Measurements from ENCODE around the gene MAZ. TPM values are rescaled to one million over a fixed set of nuclear protein-coding genes. Genes with fewer than 3 reads are reported as not detected.

MAZ gene
- total and polyA plus RNA-seq, 2 of the 8 experiments (the other 6 are each of a cell fraction or from before 2014, with no cell fraction given), result 219 to 380 TPM

GRCh38 chr16:29812754-29813643 lies 6.7 kb downstream of the MAZ start:
- peak overlapping the region; percentile 75 for H4K91ac ChIP-seq (replicated peaks; ENCODE audit: insufficient read length, low read length)
- ChIA-PET POLR2A (ENCODE audit: partially characterized antibody) (interaction anchor here (0.7 to 4.0 kb wide), 12 partner anchors 10 to 219 kb away, joined by 3 to 31 read pairs (median 4); partner anchors contain the start of genes ASPHD1, CDIPT, HIRIP3 and TLCD3B), CTCF (ENCODE audit: partially characterized antibody) (interaction anchor here (0.5 to 17.5 kb wide), 5 partner anchors 23 to 350 kb away, joined by 3 to 212 read pairs (median 4); no protein-coding TSS in a partner anchor)
- H3K4me3 ChIP-seq (ENCODE audit: extremely low read depth in 1 of 4, insufficient read depth in 2 of 4, low read depth in 3 of 4, low read length in 4 of 4), result peak overlapping the region; percentile 75 to 85 (median 82)
- no peaks in the 10 kb centered on the region for H3K27me3 ChIP-seq (replicated peaks in 1 of 4; ENCODE audit: control insufficient read depth in 3 of 4, extremely low read depth in 1 of 4, insufficient read depth in 3 of 4, low read length in 3 of 4)
- H2BK120ac ChIP-seq (replicated peaks; ENCODE audit: low read depth, low read length), result no peak overlapping the region
- no peak overlapping the region for H3K14ac ChIP-seq (ENCODE audit: insufficient read length)
- H3K23me2 ChIP-seq (ENCODE audit: low read depth, low read length), result peaks cover 32% of the 10 kb centered on the region
- no peaks in the 10 kb centered on the region; the same call in none of the 2 replicates for H3K79me1 ChIP-seq (ENCODE audit: low read depth, low read length)
- H3K23ac ChIP-seq (ENCODE audit: insufficient read length), result no peak overlapping the region
- DNase-seq (ENCODE audit: low read depth in 1 of 2, low spot score in 2 of 2), result no peak
- peak overlapping the region in 3 of 4 experiments; percentile 29 to 54 (median 50); a peak in 4 of 7 replicates for H3K9ac ChIP-seq (replicated peaks in 1 of 4; ENCODE audit: extremely low read depth in 1 of 4, low read depth in 3 of 4, low read length in 3 of 4)
- H2BK15ac ChIP-seq (ENCODE audit: low read length), result 0 out of 2 replicates have a peak overlapping the region, but pooled peaks have one; percentile 31
- no peak overlapping the region; the same call in 1 of the 2 replicates for H2AK5ac ChIP-seq (ENCODE audit: low read depth, low read length)
- H3K27ac ChIP-seq (ENCODE audit: low read depth, low read length), result no peak overlapping the region
- peaks cover 0 to 52% (median 42%) of the 10 kb centered on the region in 4 experiments; a peak in 6 of 7 replicates for H3K4me1 ChIP-seq (replicated peaks in 1 of 4; ENCODE audit: control insufficient read depth in 3 of 4, insufficient read depth in 4 of 4, low read length in 3 of 4)
- WGBS, 2 experiments (ENCODE audit: extremely low coverage in 1 of 2, insufficient coverage in 1 of 2, insufficient read length in 1 of 2, insufficient replicate concordance in 2 of 2, low coverage in 1 of 2, low lambda C conversion rate in 2 of 2, missing lambda C conversion rate in 1 of 2), result 58% methylated on average over 9 of the region's 9 CpGs; no CpG with 5 or more reads in 1 of the 2 experiments
- H3K4ac ChIP-seq (replicated peaks; ENCODE audit: insufficient read length, low read depth, low read length), result peak overlapping the region; percentile 27
- no peak overlapping the region for H2AFZ ChIP-seq (ENCODE audit: low read length)
- peak overlapping the region; percentile 34 for H3K56ac ChIP-seq (replicated peaks; ENCODE audit: insufficient read length, low read depth, low read length)
- H2BK5ac ChIP-seq (ENCODE audit: low read depth, low read length), result peak overlapping the region; percentile 89; the same call in 1 of the 2 replicates
- no peak for FAIRE-seq
- H3K18ac ChIP-seq (ENCODE audit: extremely low read depth, low read length), result peak overlapping the region; percentile 10
- peak overlapping the region; percentile 55 for H4K5ac ChIP-seq (ENCODE audit: insufficient read length, low read depth, low read length)
- peaks cover 6 to 30% of the 10 kb centered on the region in 2 experiments for H3K79me2 ChIP-seq (ENCODE audit: control insufficient read depth in 1 of 2, insufficient read depth in 2 of 2, low read length in 2 of 2)
- peak overlapping the region; percentile 88 for H4K8ac ChIP-seq (ENCODE audit: extremely low read depth, insufficient read depth, low read length)
- H3K4me2 ChIP-seq (ENCODE audit: insufficient read depth in 1 of 2, low read depth in 2 of 2, low read length in 2 of 2), result peak overlapping the region; percentile 91 to 92
- H3K36me3 ChIP-seq (ENCODE audit: control insufficient read depth in 2 of 4, insufficient read depth in 4 of 4, low read length in 3 of 4), result peaks cover 7 to 26% (median 11%) of the 10 kb centered on the region in 4 experiments
- H2BK20ac ChIP-seq (ENCODE audit: low read length), result no peak overlapping the region
- no peaks in the 10 kb centered on the region for H3K9me3 ChIP-seq (ENCODE audit: insufficient read depth in 2 of 2, low read depth in 1 of 2, low read length in 1 of 2)
- H2BK12ac ChIP-seq (ENCODE audit: low read depth, low read length), result peak overlapping the region; percentile 7; the same call in 1 of the 2 replicates
- H4K20me1 ChIP-seq (replicated peaks in 1 of 2; ENCODE audit: control insufficient read depth in 1 of 2, insufficient read depth in 2 of 2, low read length in 2 of 2), result peaks cover 14 to 19% of the 10 kb centered on the region in 2 experiments
- TF ChIP-seq SUZ12 (IDR thresholded peaks at IDR 0.05; ENCODE audit: low read length) (no peak), SIN3A (conservative IDR thresholded peaks at IDR 0.05 in 1 of 2, IDR thresholded peaks at IDR 0.05 in 1 of 2; ENCODE audit: low read depth in 1 of 2, low read length in 2 of 2) (no peak), KDM5A (IDR thresholded peaks at IDR 0.05; ENCODE audit: low read length) (no peak), RFX5 (IDR thresholded peaks at IDR 0.05; ENCODE audit: borderline replicate concordance, low read depth, low read length) (no peak), ASH2L (IDR thresholded peaks at IDR 0.05; ENCODE audit: low read length) (no peak), CHD1 (IDR thresholded peaks at IDR 0.05; ENCODE audit: low read depth, low read length) (no peak), TAF1 (IDR thresholded peaks at IDR 0.05; ENCODE audit: low read depth, low read length) (no peak), E2F6 (IDR thresholded peaks at IDR 0.05) (no peak), CBX8 (IDR thresholded peaks at IDR 0.05; ENCODE audit: borderline replicate concordance, low read depth, low read length) (no peak)

Data from H1 (cell line).